Thyroid gland (tissue), 4 donors: Measurements from ENCODE around the gene CDK5. TPM values are rescaled to one million over a fixed set of nuclear protein-coding genes. Genes with fewer than 3 reads are reported as not detected.

Experiments
- DNase-seq, 2 donors: peaks; one replicate each; pipeline ENCODE4 v3.0.0-alpha.2; 2019
- H3K27ac ChIP-seq, 3 donors: fragments of 200-600 bp; sonication (generic); 1 replicate in 2 of 3; 2 replicates in 1 of 3; pipeline ENCODE4 v1.5.1; 2016 to 2019; ENCODE audit warnings: mild to moderate bottlenecking in 1 of 3, moderate library complexity in 1 of 3
- H3K27me3 ChIP-seq: fragments of 200-600 bp; sonication (generic); one replicate; pipeline ENCODE4 v1.5.1; 2019
- H3K36me3 ChIP-seq, 2 donors: fragments of 200-600 bp; sonication (generic); one replicate each; pipeline ENCODE4 v1.5.1; 2016 to 2019
- H3K4me1 ChIP-seq, 2 donors: fragments of 200-600 bp; sonication (generic); one replicate each; pipeline ENCODE4 v1.5.1; 2017 to 2019
- H3K4me3 ChIP-seq, 3 donors: fragments of 200-600 bp; sonication (generic); replicated peaks in 1 of 3; 1 replicate in 2 of 3; 2 replicates in 1 of 3; pipeline ENCODE4 v1.5.1; 2016; ENCODE audit warnings: mild to moderate bottlenecking in 1 of 3
- H3K9me3 ChIP-seq: fragments of 200-600 bp; sonication (generic); one replicate; pipeline ENCODE4 v1.5.1; 2017
- POLR2A ChIP-seq, 2 donors: fragments of 450-650 bp; IDR thresholded peaks; one replicate each; pipeline ENCODE4 v1.6.1; 2017; ENCODE audit warnings: antibody characterized with exemption in 2 of 2, mild to moderate bottlenecking in 2 of 2, moderate library complexity in 1 of 2
- WGBS, 2 donors: methylation state at CpG; one replicate each; pipeline ENCODE4 v1.1.5; 2017; 5-methylcytosine and 5-hydroxymethylcytosine counted together
- intact Hi-C: fragments of 100-400 bp; cut with DNase I; formaldehyde crosslinking; loops from one replicate; pipeline ENCODE4 v1.15.1; 2023
- total RNA-seq, 4 donors: library from RNA; depleted of rRNA; stranded (reverse); fragments of >200 nt; gene quantifications; one replicate each; pipeline ENCODE4 v1.2.3, GENCODE V29; 2016
- TF ChIP-seq, protein P1 (sequence below), 6 experiments: fragments of 200-600 bp in 3 of 6; fragments of 450-650 bp in 3 of 6; sonication (generic) in 3 of 6; IDR thresholded peaks; one replicate each; pipeline ENCODE4 v1.5.1; 2016 to 2019; ENCODE audit warnings: antibody characterized with exemption in 6 of 6, mild to moderate bottlenecking in 2 of 6, inconsistent platforms in 1 of 6, moderate library complexity in 1 of 6

The CDK5 gene
- total RNA-seq, 4 donors from 2014 or later, result 5.3 to 17.4 (median 9.6) TPM

DNA sequence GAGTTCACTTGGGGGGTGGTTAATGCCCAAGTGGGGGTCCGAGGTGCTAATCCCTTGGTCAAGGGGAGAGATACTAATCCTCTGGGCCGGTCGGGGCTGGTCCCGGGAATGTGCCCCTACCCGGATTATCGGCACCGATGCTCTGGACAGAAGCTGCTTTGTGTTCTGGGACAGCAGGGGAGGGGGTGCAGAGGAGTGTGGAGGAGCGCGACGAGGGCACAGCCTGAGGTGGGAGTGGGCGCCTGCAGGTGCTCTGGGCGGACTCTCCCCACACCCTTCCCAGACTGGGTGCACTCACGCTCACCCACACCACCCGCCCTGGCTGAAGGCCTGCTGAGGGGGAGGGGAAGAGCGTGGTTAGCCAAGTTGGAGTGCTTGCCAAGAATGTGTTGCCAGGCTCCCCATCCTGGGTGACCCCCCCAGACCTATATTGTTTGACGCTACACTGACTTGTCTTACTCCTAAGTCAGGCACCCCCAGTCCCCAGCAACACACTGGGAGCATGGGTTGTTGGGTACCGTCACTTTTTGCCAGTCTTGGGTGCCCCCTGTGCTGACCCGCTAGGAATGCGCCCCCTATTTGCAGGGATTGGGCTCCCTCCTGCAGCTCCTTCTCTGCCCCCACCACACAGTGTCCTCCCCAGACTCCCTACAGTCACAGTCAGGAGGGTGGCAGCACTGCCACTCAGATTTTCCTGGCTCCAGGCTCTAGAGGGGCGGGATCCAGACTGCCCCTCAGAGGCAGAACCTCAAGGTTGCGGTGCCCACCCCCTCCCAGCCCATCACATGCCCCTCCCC, 2.9 kb upstream of the CDK5 start:
- H3K4me1 ChIP-seq, result peaks cover 35 to 46% of the 10 kb centered on the region in 2 donors
- H3K27me3 ChIP-seq, result no peaks in the 10 kb centered on the region
- WGBS, 2 donors, result 12 to 13% methylated on average over 10 to 20 of the region's 21 CpGs
- TF ChIP-seq POLR2A (IDR thresholded peaks at IDR 0.05), result no peak
- TF ChIP-seq, protein P1, sequence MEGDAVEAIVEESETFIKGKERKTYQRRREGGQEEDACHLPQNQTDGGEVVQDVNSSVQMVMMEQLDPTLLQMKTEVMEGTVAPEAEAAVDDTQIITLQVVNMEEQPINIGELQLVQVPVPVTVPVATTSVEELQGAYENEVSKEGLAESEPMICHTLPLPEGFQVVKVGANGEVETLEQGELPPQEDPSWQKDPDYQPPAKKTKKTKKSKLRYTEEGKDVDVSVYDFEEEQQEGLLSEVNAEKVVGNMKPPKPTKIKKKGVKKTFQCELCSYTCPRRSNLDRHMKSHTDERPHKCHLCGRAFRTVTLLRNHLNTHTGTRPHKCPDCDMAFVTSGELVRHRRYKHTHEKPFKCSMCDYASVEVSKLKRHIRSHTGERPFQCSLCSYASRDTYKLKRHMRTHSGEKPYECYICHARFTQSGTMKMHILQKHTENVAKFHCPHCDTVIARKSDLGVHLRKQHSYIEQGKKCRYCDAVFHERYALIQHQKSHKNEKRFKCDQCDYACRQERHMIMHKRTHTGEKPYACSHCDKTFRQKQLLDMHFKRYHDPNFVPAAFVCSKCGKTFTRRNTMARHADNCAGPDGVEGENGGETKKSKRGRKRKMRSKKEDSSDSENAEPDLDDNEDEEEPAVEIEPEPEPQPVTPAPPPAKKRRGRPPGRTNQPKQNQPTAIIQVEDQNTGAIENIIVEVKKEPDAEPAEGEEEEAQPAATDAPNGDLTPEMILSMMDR (IDR thresholded peaks at IDR 0.05), result no peak
- peaks cover 14% of the 10 kb centered on the region in 2 donors for H3K36me3 ChIP-seq
- intact Hi-C loops, result no loop called here
- no peaks in the 10 kb centered on the region for H3K9me3 ChIP-seq
- peak; percentile 69 to 75 for DNase-seq
- peak overlapping the region; percentile 58 to 89 (median 78) for H3K4me3 ChIP-seq
- peak overlapping the region; percentile 58 to 98 (median 88) for H3K27ac ChIP-seq

DNA sequence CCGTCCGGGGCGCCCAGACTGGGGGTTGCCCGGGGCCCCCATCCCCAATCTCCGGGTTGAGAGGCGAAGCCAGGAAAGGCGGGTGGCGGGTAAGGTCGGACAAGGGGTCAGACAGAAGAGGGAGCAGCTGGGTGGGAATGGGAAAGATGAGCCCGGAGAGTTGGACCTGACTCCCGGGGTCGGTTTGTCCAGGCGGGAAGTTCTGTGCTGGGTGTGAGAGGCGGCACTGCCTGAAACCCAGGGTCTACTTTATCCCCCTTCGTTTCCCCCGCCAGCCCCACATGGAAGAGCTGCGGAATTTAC, 2.4 kb upstream of the CDK5 start:
- H3K27me3 ChIP-seq, result no peaks in the 10 kb centered on the region
- H3K4me3 ChIP-seq, result peak overlapping the region; percentile 58 to 89 (median 78)
- H3K4me1 ChIP-seq, result peaks cover 35 to 46% of the 10 kb centered on the region in 2 donors
- no peaks in the 10 kb centered on the region for H3K9me3 ChIP-seq
- H3K27ac ChIP-seq, result peak overlapping the region; percentile 88 to 98 (median 92)
- WGBS, 2 donors, result 2 to 3% methylated on average over 12 to 14 of the region's 17 CpGs
- no peak for DNase-seq
- intact Hi-C loops, result no loop called here
- H3K36me3 ChIP-seq, result peaks cover 8 to 9% of the 10 kb centered on the region in 2 donors
- TF ChIP-seq, protein P1 (IDR thresholded peaks at IDR 0.05), result no peak
- no peak for TF ChIP-seq POLR2A (IDR thresholded peaks at IDR 0.05)

DNA sequence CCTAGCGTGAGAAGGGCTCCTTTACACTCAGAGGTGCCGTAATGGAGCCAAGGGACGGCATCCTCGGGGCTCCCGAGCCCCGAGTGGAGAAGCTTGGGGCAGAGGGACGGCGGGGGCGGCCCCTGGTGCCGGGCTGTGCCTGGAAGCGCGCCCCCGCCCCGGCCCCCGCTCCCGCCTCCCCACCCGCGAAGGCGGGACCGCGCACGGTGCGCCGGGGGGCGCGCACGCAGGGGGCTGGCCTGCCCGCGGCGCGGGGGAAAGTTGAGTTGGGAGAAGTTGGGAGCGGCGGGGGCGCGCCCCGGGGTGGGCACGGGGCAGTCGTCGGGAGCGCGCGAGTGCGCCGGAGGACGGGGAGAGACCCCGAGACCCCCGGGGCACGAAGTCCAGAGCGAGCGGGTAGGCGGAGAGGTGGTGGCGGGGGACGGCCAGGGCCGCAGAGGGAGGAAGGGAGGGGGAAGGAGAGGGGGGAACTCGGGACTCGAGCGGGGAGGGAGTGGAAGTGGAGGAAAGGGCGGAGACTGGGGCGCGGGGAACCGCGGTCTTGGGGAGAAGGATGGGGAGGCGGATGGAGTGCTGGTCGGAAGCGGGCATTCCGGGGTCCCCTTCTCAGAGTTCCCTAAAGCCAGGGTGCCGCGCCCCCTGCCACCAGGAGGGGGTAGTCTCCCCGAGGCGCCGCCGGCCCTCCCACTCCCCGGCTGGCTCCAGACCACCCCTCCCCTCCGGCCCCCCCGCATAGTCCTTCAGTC, 1.8 kb upstream of the CDK5 start, which contains the start of gene SLC4A2:
SLC4A2 (plus strand) TSS at position 223 of the 746 bp plus-strand sequence. CDS start 2,399 bp downstream, outside the sequence.
- intact Hi-C loops, result no loop called here
- peak in 1 of 2 donors; percentile 57 for TF ChIP-seq POLR2A (IDR thresholded peaks at IDR 0.05)
- TF ChIP-seq, protein P1 (IDR thresholded peaks at IDR 0.05), result peak in 2 of 6 experiments; percentile 10 to 51
- no peaks in the 10 kb centered on the region for H3K27me3 ChIP-seq
- WGBS, 2 donors, result 2% methylated on average over 28 to 32 of the region's 75 CpGs
- H3K9me3 ChIP-seq, result no peaks in the 10 kb centered on the region
- H3K36me3 ChIP-seq, result peaks cover 3% of the 10 kb centered on the region in 2 donors
- peaks cover 35 to 46% of the 10 kb centered on the region in 2 donors for H3K4me1 ChIP-seq
- H3K4me3 ChIP-seq, result peak within 1 kb of the TSS; percentile 58 to 89 (median 78)
- DNase-seq, result peak; percentile 70 to 78
- H3K27ac ChIP-seq, result peak within 1 kb of the TSS; percentile 88 to 98 (median 92)

DNA sequence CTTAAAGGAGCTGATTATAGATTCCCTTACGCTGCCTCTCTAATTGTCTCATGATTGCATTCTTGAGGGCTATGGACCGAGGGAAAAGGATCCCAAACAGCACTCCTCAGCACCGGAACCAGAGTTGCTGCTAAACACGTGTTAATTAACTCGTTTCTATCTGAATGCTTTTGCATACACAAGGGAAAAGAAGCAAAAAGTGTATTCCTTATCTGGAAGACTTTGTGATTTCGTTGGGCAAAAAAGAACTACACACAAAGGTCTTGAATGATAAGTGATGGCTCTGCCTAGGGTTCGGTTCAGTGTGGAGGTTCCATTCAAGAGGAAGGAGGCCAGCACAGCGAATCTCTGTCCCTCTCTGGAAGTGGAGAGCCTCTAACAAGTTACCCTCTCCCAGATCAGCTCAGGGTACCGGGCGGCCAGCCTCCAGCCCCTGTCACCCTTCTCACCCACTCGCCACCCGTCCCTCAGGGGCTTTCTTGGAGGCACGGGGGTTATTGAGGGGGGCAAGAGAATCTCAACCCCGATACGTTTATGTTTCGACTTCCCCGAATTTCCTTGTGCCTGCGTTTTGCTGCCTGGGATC, 1.2 kb upstream of the CDK5 start:
- Histone ChIP-seq H3K9me3 (no peaks in the 10 kb centered on the region), H3K27me3 (no peaks in the 10 kb centered on the region), H3K27ac (peak overlapping the region; percentile 88 to 98 (median 92)), H3K4me1 (peaks cover 35 to 46% of the 10 kb centered on the region in 2 donors), H3K36me3 (no peaks in the 10 kb centered on the region), H3K4me3 (peak overlapping the region; percentile 58 to 89 (median 78))
- no peak for DNase-seq
- TF ChIP-seq POLR2A (IDR thresholded peaks at IDR 0.05), result peak in 1 of 2 donors; percentile 31
- TF ChIP-seq, protein P1 (IDR thresholded peaks at IDR 0.05), result no peak
- WGBS, 2 donors, result 5 to 9% methylated on average over 15 to 18 of the region's 18 CpGs
- intact Hi-C loops, result no loop called here
